RWPE1 (cell line): ENCODE results near the gene GPR101.

Experiments
- CTCF ChIA-PET: fragments of 350-600 bp; sonication (Branson Sonifier 250); formaldehyde crosslinking; extraction: SDS; loops from one replicate; lab custom pipeline; 2021; lab: Yijun Ruan, JAX
- POLR2A ChIA-PET: fragments of 400-600 bp; formaldehyde crosslinking; extraction: SDS; loops from one replicate; lab custom pipeline; 2020; ENCODE audit warnings: antibody characterized with exemption; ENCODE audit not compliant: low non-redundant PET; lab: Yijun Ruan, JAX
- DNase-seq: peaks from one replicate; pipeline ENCODE4 v3.0.0; 2012; ENCODE audit warnings: low spot score
- H3K27ac ChIP-seq: fragments of 450-650 bp; 2 replicates; pipeline ENCODE4 v1.5.1; 2017
- CTCF ChIP-seq: fragments of 450-650 bp; conservative IDR thresholded peaks from 2 replicates; pipeline ENCODE4 v1.5.1; 2017; ENCODE audit warnings: low read depth, mild to moderate bottlenecking

The GPR101 gene

GRCh38 chrX:137040113-137040794 is 6.5 kb upstream of the GPR101 start:
- H3K27ac ChIP-seq = no peak overlapping the region
- TF ChIP-seq CTCF = no peak
- ChIA-PET POLR2A (interaction anchor here (0.7 kb wide), 1 partner anchor 131 kb away, joined by 3 read pairs; no protein-coding TSS in a partner anchor), CTCF (no interaction called here)
- DNase-seq = no peak

DNA sequence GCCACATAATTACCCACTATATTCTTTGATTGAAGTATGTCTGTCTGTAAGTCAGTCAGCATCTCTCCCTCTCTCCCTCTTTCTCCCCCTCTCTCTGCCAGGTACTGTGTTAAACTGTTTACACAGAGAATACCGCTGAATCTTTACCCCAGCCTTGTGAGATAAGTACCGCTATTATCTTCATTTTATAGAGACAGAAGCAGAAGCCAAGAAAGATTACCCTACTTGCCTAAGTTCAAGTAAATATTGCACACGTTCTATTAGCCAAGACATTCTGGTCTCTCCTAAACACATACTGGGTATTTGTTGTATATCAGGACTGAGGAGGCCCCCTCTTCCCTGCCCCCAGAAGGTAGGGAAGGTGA is 695 bp upstream of the GPR101 start:
- DNase-seq = no peak
- no peak overlapping the region for H3K27ac ChIP-seq
- ChIA-PET POLR2A (no interaction called here), CTCF (no interaction called here)
- TF ChIP-seq CTCF = no peak

- CTCF ChIA-PET = no interaction called here
- no peak overlapping the region for H3K27ac ChIP-seq
- POLR2A ChIA-PET = no interaction called here
- no peak for DNase-seq
- no peak for TF ChIP-seq CTCF
These were observed 688 bp downstream of the GPR101 start for GRCh38 chrX:137032841-137033773.

DNA sequence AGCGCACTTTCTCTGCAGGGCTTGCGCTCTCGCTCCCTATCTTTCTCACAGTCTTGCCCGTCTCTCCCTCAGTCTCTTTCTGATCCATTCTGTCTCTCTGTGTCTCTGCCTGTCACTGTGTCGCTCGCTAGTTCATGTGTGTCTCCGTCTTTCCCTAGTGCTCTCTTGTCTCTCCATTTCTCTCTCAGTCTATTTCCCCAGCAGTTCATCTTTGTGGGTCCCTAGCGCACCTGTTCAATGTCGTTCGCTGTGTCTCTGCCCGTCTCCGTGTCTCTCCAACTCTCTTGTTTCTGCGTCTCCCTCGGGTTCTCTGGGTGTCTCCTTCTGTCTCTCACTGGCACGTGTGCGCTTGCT is 1.5 kb downstream of the GPR101 start:
- TF ChIP-seq CTCF = no peak
- no peak for DNase-seq
- ChIA-PET POLR2A (no interaction called here), CTCF (no interaction called here)
- no peak overlapping the region for H3K27ac ChIP-seq

GRCh38 chrX:137031517-137032340 is 2.1 kb downstream of the GPR101 start:
- POLR2A ChIA-PET = no interaction called here
- no peak for TF ChIP-seq CTCF
- no peak for DNase-seq
- CTCF ChIA-PET = no interaction called here
- no peak overlapping the region for H3K27ac ChIP-seq

- ChIA-PET CTCF (no interaction called here), POLR2A (no interaction called here)
- H3K27ac ChIP-seq = no peak overlapping the region
- DNase-seq = no peak
- no peak for TF ChIP-seq CTCF
These were observed 2.8 kb downstream of the GPR101 start for GRCh38 chrX:137031039-137031438.
